Muscle layer of colon (tissue), 2 donors: ENCODE data around the gene CCDC188.

Experiments used
- H3K27ac ChIP-seq: one replicate; pipeline ENCODE4 v1.7.0; 2013; ENCODE audit warnings: low read depth, mild to moderate bottlenecking, low read length, moderate library complexity
- H3K27me3 ChIP-seq, 2 donors: one replicate each; pipeline ENCODE4 v1.7.0; 2013; ENCODE audit warnings: low read length in 2 of 2, mild to moderate bottlenecking in 2 of 2; ENCODE audit not compliant: insufficient read depth in 2 of 2, control insufficient read depth in 1 of 2
- H3K36me3 ChIP-seq: one replicate; pipeline ENCODE4 v1.7.0; 2013; ENCODE audit warnings: mild to moderate bottlenecking, low read length; ENCODE audit not compliant: insufficient read depth
- H3K4me1 ChIP-seq: one replicate; pipeline ENCODE4 v1.7.0; 2013; ENCODE audit warnings: mild to moderate bottlenecking, low read length; ENCODE audit not compliant: insufficient read depth
- H3K4me3 ChIP-seq, 2 donors: one replicate each; pipeline ENCODE4 v1.7.0; 2013; ENCODE audit warnings: low read length in 2 of 2, low read depth in 1 of 2, mild to moderate bottlenecking in 1 of 2, moderate library complexity in 1 of 2
- H3K9ac ChIP-seq: one replicate; pipeline ENCODE4 v1.7.0; 2013; ENCODE audit warnings: low read length
- H3K9me3 ChIP-seq: one replicate; pipeline ENCODE4 v1.7.0; 2013; ENCODE audit warnings: mild to moderate bottlenecking, low read length
- donor health status: abdominal sarcoma.
- donor health status: Adenocarcinoma of cecum.

Gene CCDC188

GRCh38 chr22:20116376-20116950, 34.4 kb downstream of the CCDC188 start:
- no peaks in the 10 kb centered on the region for H3K9me3 ChIP-seq
- H3K9ac ChIP-seq = peak overlapping the region; percentile 75
- no peaks in the 10 kb centered on the region for H3K27me3 ChIP-seq
- peaks cover 59% of the 10 kb centered on the region for H3K36me3 ChIP-seq
- peaks cover 23% of the 10 kb centered on the region for H3K4me1 ChIP-seq
- H3K27ac ChIP-seq = peak overlapping the region; percentile 90
- peak overlapping the region; percentile 71 to 72 for H3K4me3 ChIP-seq

GRCh38 chr22:20115691-20116375, 35.0 kb downstream of the CCDC188 start, which contains the start of gene RANBP1:
Gene RANBP1 (plus strand): TSS chr22:20116104. CDS start chr22:20116185, 81 bp downstream.
- peak within 1 kb of the TSS; percentile 75 for H3K9ac ChIP-seq
- peaks cover 64% of the 10 kb centered on the region for H3K36me3 ChIP-seq
- peaks cover 23% of the 10 kb centered on the region for H3K4me1 ChIP-seq
- H3K4me3 ChIP-seq = peak within 1 kb of the TSS; percentile 71 to 72
- no peaks in the 10 kb centered on the region for H3K9me3 ChIP-seq
- H3K27me3 ChIP-seq = no peaks in the 10 kb centered on the region
- peak within 1 kb of the TSS; percentile 90 for H3K27ac ChIP-seq

GRCh38 chr22:20114506-20115475, 36.1 kb downstream of the CCDC188 start:
- Histone ChIP-seq H3K4me1 (peaks cover 23% of the 10 kb centered on the region), H3K27me3 (no peaks in the 10 kb centered on the region), H3K27ac (no peak overlapping the region), H3K9me3 (no peaks in the 10 kb centered on the region), H3K9ac (no peak overlapping the region), H3K4me3 (no peak overlapping the region), H3K36me3 (peaks cover 60% of the 10 kb centered on the region)

GRCh38 chr22:20113551-20114310, 37.1 kb downstream of the CCDC188 start:
- Histone ChIP-seq H3K36me3 (peaks cover 57% of the 10 kb centered on the region), H3K4me1 (peaks cover 21% of the 10 kb centered on the region), H3K27me3 (no peaks in the 10 kb centered on the region), H3K27ac (no peak overlapping the region), H3K9ac (no peak overlapping the region), H3K4me3 (no peak overlapping the region), H3K9me3 (no peaks in the 10 kb centered on the region)

- Histone ChIP-seq H3K27ac (no peak overlapping the region), H3K9me3 (no peaks in the 10 kb centered on the region), H3K4me1 (peaks cover 13% of the 10 kb centered on the region), H3K36me3 (peaks cover 65% of the 10 kb centered on the region), H3K4me3 (no peak overlapping the region), H3K27me3 (no peaks in the 10 kb centered on the region), H3K9ac (no peak overlapping the region)
Measured at GRCh38 chr22:20112623-20113511, 38.0 kb downstream of the CCDC188 start.

GRCh38 chr22:20111689-20112622, 38.9 kb downstream of the CCDC188 start:
- H3K4me3 ChIP-seq = no peak overlapping the region
- H3K27me3 ChIP-seq = no peaks in the 10 kb centered on the region
- H3K9ac ChIP-seq = no peak overlapping the region
- H3K9me3 ChIP-seq = no peaks in the 10 kb centered on the region
- peaks cover 74% of the 10 kb centered on the region for H3K36me3 ChIP-seq
- peaks cover 13% of the 10 kb centered on the region for H3K4me1 ChIP-seq
- H3K27ac ChIP-seq = no peak overlapping the region

GRCh38 chr22:20111045-20111688, 39.7 kb downstream of the CCDC188 start:
- Histone ChIP-seq H3K9ac (no peak overlapping the region), H3K9me3 (no peaks in the 10 kb centered on the region), H3K27me3 (no peaks in the 10 kb centered on the region), H3K4me1 (peaks cover 9% of the 10 kb centered on the region), H3K4me3 (no peak overlapping the region), H3K27ac (no peak overlapping the region), H3K36me3 (peaks cover 82% of the 10 kb centered on the region)

- no peaks in the 10 kb centered on the region for H3K9me3 ChIP-seq
- H3K27ac ChIP-seq = no peak overlapping the region
- no peak overlapping the region for H3K9ac ChIP-seq
- H3K36me3 ChIP-seq = peaks cover 82% of the 10 kb centered on the region
- no peak overlapping the region for H3K4me3 ChIP-seq
- no peaks in the 10 kb centered on the region for H3K27me3 ChIP-seq
- H3K4me1 ChIP-seq = peaks cover 2% of the 10 kb centered on the region
Measured at GRCh38 chr22:20110359-20110985, 40.4 kb downstream of the CCDC188 start.
